HG03354 (cell line): ENCODE results near the gene SLC38A8.

Experiments
- ATAC-seq: cut with Tn5 transposase; IDR thresholded peaks from one replicate; pipeline ENCODE4 v1.9.1; 2021; ENCODE audit warnings: mild to moderate bottlenecking; ENCODE audit not compliant: unreplicated experiment, poor library complexity, severe bottlenecking

The SLC38A8 gene

DNA sequence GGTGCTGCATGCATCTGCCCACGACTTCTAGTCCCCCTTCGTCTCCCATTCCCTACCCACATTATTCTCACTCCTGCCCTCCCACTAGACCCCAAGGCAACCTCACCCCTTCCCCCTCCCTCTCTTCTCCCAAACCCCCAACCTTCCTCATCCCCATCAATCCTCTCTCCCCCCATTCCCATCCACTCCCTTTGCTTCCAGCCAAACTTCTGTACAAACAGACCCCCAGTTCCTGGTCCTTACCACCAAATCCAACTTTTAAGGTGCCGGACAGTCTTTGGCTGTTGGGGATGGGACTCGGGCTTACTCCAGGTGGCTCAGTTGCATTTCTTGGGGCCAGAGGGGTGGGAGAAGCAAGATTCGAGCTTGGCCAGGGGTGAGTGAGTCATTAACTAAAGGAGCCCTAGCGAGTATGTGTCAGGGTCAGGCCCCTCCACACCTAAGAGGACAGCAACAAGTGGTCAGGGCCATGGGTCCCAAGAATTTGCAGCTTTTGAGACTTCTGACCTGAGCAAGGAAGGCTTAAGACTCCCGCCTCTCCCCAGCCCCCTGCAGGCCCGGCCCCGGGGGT, at the start of gene SLC38A8:
Gene SLC38A8, minus strand, starts transcription at position 488 of the 571 bp plus-strand sequence. CDS start 638 bp downstream, outside the sequence.
- ATAC-seq = no peak

DNA sequence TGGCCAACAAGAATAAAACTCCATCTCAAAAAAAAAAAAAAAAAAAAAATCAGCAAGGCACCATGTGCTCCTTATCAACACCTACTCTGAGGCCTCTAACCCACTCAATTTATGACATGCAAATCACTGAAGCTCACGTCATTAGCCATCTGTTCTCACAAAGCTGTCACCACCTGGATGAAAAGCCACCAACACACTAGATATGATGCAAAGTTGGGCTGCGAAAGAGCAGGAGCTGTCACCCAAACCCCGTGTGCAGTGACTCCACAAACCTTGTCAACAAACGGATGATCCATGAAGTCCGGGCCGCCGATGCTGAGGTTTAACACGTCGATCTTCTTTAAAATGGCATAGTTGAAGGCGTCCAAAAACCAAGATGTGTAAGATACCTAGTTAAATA, 48.9 kb upstream of the SLC38A8 start:
- no peak for ATAC-seq

DNA sequence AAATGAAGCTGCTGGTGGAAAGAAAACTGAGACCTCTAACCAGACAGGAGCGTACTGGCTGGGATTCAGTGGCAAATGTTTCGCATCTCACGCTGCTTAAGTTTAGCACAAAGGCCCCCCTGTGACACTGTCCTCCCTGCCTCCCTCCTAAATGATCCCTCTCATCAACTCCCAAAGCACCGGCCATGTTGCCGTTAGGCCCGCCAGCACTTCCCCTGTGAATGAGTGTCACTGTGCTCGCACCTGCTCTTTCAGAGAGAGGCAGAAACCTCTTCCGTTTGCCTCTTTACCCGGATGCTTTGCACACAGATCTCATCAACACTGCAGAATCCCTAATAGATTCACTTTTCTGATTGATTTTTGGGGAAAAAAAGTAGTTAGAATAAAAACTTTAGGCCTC, 47.6 kb upstream of the SLC38A8 start:
- no peak for ATAC-seq

DNA sequence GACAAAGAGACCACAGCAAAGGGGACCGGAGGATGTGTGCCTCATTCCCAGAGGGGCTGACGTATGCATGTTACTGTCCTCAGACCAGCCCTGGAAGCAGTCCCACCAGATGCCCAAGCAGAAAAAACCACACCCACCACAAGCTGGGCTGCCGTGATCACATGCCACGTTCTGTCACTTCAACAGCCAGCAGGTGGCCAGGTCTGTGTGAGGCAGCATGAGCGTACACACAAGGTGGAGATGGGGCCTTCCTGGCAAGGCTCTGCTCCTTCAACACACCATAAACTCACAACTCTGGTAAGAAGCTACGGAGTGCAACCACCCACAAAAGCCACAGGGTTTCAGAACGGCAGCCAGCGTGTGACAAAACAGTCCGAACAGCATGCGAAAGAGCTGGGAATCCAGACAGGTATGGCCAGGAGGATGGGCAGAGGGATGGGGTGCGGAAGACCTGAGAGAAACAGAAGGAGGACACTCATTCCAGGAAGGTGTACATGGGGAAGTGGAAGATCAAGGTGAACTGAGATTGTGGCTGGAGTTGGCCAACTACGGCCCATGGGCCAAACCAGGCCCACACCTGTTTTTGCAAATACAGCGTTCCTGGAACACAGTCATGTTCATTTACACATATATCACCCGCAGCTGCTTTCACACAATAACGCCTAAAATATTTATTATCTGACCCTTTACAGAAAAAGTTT, 46.2 kb upstream of the SLC38A8 start:
- ATAC-seq = peak; percentile 90

DNA sequence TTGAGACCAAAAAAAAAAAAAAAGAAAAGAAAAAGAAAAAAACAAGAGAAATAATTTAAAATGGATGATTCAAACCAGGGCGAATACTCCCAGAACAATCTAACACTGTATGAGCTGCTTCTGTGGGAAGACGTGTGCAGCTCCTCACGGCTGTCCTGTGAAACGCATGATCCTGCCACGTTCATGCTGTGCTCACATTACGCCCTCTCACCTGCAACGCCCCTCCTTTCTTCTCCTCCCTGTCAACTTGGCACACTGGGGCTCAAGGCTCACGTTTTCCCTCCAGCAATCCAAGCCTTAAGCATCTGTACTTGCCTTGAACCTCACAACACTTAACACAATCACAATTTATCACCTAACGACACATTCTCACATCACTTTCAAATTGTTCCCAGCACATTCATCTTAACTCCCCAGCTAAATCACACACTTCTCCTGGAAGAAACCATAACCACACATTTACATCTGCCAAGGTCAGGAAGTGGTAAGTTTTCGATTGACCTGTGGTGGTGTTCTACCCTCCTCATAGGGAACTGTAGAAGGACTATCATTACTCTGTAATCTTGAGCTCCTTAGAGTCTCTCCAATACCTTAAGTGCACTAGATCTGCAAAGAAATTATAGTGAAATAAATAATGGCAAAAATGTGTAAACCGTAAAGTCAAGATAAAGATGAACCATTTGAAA, 45.0 kb upstream of the SLC38A8 start:
- no peak for ATAC-seq

DNA sequence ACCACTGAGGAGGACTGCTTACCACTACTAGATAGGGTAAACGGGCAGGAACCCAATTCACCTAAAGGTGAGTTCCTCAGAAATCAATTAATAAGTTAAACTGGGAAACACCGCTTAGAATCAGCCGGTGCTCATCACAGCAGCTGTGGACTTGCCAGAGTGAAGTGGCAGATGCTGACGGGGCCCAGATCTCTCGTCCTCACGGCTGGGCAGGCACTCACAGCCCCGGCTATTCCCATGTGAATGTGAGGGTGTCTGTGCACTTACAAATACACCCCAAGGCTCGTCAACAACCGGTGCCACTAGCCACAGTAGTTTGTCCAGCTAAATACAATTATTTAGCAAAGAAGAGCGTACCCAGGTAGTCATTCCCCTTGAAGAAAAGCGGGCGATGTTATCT, 44.4 kb upstream of the SLC38A8 start:
- ATAC-seq = no peak

DNA sequence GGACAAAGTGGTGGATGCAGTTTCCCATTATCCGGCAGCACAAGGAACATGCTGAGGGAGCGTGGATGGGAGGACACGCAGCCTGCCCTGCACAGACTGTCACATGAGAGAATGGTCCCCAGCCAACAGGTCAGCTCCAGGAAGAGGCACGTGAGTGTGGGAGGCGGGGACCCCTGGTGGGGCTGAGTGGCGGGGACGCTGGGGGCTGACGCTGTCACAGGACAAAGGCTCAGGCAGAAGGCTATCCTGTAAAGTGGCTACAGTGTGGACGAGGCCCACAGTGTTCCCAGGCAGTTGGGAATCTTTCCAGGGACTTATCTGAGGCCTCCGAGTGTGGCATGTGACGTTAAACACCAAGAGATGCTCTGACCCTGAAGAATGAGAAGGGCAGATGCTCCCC, 43.7 kb upstream of the SLC38A8 start:
- no peak for ATAC-seq

GRCh38 chr16:84085773-84086172, 43.2 kb upstream of the SLC38A8 start:
- no peak for ATAC-seq

DNA sequence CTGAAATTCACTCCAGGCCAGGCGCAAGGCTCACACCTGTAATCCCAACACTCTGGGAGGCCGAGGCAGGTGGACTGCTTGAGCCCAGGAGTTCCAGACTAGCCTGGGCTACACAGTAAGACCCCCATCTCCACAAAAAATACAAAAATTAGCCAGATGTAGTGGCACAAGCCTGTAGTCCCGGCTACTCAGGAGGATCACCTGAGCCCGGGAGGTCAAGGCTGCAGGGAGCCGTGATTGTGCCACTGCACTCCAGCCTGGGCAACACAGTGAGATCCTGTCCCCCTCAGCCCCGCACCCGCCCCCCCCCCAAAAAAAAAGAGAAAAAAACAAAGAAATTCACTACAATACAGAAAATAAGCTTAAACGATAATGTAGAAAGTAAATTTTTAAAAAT, 42.7 kb upstream of the SLC38A8 start:
- ATAC-seq = no peak

DNA sequence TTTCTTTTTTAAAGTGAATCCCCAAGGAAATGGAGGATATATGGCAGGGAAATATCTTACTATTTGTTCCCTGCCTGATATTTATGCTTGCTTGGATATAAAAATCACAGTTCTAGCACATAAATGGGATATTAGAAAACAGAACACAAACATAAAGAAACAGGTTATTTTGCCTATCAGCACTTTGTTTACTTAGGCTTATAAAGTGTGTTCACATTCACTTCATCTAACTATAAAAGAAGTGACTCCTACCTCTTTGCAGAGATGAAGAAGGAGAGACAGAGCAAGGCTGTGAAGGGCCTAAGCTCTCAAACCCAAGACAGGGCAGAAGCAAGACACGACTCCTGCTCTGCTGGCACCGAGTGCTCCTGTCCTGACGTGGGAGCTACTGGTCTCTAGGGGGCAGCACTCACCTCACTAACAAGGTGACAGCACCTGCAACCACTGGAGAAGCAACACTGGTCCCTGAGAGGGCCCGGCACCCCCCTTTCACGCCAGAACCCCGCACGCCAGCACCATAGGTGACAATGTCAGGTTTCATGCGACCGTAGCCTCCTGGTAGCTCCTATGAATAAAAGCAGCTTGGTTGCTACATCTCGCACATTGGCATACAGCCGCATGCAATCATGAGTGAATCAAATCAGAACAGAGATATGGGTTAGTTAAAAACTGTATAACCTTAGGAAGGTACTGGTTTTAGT, 42.1 kb upstream of the SLC38A8 start:
- peak; percentile 41 for ATAC-seq

GRCh38 chr16:84082835-84083569, 40.4 kb upstream of the SLC38A8 start:
- no peak for ATAC-seq

- ATAC-seq = no peak
Observed at GRCh38 chr16:84082110-84082509, 39.5 kb upstream of the SLC38A8 start.

DNA sequence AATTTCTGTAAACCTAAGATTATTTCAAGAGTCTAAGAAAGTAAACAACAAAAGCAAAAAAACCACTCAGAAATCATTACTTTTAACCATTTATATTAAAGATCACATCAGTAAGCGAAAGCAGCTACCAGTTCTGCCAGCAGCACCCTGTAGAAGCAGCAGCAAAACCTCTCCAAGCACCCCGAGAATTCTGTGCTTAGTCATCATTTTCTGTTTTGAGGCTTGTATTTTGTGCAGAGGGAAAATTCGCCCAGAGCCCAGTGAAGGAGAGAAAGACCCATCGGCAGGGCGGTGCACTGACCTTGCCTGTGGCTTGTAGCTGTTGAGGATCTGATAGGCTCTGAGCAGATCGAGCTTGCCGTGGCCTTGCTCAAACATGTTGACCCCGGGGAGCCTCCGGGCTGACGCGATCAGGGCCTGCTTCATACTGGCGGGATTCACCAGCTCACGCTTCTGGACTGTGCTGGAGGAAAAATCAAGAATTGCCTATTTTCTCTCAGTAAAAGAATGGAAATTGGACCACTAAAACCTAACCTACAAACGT, 38.9 kb upstream of the SLC38A8 start:
- ATAC-seq = no peak

DNA sequence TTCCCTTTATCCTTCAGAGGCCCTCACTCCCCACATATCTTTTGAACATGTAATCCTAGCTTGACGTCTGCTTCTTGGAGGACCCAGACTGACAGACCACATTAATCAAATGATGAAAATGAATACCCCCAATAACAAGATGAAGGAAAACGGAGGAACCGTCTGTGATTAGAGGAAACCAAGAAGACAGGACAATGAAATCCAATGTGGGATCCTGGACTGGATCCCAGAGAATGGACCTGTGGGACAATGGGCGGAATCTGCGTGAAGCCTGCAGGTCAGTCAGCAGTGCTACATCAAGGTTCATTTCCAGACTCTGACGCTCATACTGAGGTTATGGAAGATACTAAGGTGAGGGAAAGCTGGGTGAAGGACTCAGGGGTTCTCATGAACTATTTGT, 38.2 kb upstream of the SLC38A8 start:
- ATAC-seq = no peak

GRCh38 chr16:84080378-84080777, 37.8 kb upstream of the SLC38A8 start:
- ATAC-seq = no peak

DNA sequence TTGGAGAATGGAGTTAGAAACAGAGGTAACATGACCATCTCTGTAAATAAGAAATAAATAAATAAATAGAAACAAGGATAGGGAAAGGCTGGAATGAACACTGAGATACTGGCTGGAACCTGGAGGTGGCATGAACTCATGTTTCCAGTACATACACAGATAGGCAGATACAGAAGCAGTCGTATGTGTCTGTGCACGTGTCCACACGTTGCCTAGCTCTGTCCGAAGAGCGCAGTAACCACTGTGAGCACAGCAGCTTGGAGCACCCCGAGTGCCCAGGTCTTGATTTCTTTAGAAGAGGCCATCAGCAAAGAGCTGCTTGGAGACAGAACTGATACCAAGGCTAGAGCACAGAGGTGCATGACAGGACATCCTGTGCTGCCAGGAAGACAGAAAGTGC, 37.1 kb upstream of the SLC38A8 start:
- no peak for ATAC-seq

DNA sequence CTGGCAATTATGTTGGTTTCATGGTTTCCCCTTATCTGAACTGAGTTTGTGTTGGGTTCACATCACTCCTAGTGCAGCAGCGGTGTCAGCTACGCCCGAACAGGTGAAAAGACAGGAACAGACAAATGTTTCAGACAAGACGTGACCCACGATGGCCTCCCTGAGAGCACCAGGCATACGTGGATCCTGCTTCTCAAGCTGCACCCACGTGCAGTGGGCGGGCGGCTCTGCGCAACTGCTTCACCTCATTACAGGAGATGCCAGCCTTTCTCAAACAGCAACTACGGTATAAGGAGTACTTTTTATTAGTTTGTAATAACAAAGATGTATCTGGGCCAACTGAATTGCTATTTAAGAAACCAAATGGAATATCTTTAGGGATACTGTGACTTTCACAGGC, 32.8 kb upstream of the SLC38A8 start:
- ATAC-seq = no peak

DNA sequence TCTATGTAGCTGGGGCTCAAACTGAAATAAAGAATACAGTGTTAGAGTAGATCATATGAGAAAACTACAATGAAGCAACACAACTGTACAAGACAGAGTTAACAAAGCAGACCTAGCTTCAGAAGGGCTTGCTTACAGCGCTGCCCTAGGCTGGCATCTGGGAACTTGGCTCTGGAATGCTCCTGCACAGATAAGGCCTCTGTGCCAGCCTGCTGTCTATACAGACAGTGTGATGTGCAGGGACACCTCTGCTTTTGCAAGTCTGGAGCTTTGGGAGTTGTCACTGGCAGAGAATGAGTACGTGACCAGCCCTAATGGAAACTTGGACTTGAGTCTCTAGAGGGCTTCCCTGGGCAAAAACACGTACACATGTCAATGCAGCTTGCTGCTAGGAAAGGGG, 32.1 kb upstream of the SLC38A8 start:
- ATAC-seq = no peak

GRCh38 chr16:84072014-84072413, 29.4 kb upstream of the SLC38A8 start:
- no peak for ATAC-seq

- ATAC-seq = no peak
Observed at GRCh38 chr16:84071121-84071520, 28.5 kb upstream of the SLC38A8 start.
